ENCODE data around the gene MDC1.

The MDC1 gene

DNA sequence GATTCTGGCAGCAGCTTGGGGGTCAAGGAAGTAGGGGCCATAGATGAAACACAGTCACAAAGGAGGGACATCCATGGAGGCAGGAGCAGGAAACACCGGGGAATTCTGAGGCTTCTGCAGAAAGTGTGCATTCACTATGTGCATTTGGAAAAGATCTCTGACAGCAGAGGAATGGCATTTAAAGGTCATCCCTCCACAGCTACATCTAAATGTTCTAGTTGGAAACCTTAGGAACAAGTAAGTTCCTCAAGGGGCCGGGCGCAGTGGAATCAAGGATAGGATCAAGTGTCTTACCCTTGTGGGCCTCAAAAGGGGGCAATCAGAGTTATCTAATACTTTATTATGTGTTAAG, 61.4 kb downstream of the MDC1 start:
- TF ChIP-seq GATA3 (IDR thresholded peaks at IDR 0.05; ENCODE audit: low read depth, low read length) (no peak), GATA2 (IDR thresholded peaks at IDR 0.05; ENCODE audit: low read depth, low read length) (no peak)

DNA sequence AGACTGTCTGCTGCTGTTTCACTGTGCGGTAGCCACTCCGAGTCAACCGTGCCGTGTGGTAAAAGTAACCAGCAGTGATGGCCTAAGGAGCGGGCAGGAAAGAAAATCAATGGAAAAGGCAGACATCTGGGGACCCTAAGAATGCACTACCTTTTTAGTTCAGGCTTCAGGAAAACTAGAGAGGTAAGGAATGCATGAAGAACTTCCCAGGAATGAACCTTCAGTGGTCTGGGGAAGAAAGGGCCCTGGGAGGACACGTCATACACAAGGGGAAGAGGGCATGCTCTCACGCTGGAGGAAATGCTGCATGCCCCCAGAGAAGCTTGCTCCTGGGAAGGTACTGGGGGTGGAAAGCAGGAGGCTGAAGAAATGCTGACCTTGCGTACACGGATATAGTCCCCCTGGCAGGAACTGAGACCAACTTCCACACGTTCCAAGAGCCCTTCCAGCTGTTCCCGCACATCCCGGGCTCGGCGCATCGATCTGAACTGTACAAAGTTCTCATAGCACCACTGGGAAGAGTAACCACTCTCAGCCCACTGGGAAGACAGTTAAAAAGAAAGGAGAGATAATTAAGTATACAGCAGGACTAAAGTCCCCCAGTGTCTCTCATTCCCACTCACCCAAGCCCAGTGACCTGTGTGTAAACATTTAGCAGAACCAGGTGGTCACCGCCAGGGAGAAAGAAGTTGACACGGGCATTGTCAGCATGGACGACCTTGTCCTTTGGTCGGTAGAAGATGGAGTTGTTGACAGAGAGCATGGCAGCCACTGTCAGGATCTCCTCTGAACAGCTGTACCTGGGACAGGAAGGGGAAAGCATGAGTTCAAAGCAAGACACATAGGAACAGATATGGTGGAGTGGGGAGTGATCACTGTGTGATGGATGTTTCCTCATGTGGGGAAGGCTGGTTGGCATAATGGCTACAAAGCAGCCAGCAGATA, 62.0 kb downstream of the MDC1 start:
- TF ChIP-seq GATA3 (IDR thresholded peaks at IDR 0.05; ENCODE audit: low read depth, low read length) (no peak), GATA2 (IDR thresholded peaks at IDR 0.05; ENCODE audit: low read depth, low read length) (no peak)

DNA sequence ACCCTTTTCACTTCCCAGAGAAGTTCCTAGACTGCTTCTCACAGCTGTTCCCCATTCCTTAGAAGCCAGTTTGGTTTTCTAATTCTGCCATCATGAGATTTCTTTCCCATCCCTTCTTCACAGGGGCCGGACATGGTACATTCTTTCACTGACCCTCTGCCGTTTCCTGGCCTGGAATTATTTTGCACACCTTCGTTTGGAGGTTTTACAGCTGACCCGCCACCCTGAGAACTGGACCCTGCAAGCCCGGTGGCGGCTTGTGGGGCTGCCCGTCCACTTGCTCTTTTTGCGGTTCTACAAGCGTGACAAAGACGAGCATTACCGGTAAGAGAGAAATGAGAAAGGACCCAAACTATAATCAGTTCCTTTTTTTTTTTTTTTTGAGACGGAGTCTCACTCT, 65.9 kb downstream of the MDC1 start:
- no peak for TF ChIP-seq GATA3 (IDR thresholded peaks at IDR 0.05; ENCODE audit: low read depth, low read length)
- no peak for TF ChIP-seq GATA2 (IDR thresholded peaks at IDR 0.05; ENCODE audit: low read depth, low read length)

Data from SH-SY5Y (cell line).